Transverse colon (tissue), 3 donors: ENCODE data around the gene MAFG.

Source experiments
- CTCF ChIP-seq, 5 experiments: fragments of 200-600 bp in 3 of 5; fragments of 450-650 bp in 2 of 5; sonication (generic) in 3 of 5; IDR thresholded peaks; 1 replicate in 2 of 5; 2 replicates in 3 of 5; pipeline ENCODE4 v1.5.1; 2016 to 2017; ENCODE audit warnings: antibody characterized with exemption in 5 of 5, inconsistent platforms in 3 of 5, mild to moderate bottlenecking in 2 of 5, moderate library complexity in 1 of 5
- EP300 ChIP-seq: sonication (generic); formaldehyde crosslinking; IDR thresholded peaks from one replicate; pipeline ENCODE4 v1.6.1; 2017; ENCODE audit warnings: antibody characterized with exemption, low read depth
- POLR2A ChIP-seq: fragments of 450-650 bp; IDR thresholded peaks from one replicate; pipeline ENCODE4 v1.6.1; 2016; ENCODE audit warnings: antibody characterized with exemption, mild to moderate bottlenecking, moderate library complexity

- TF ChIP-seq POLR2A (no peak), CTCF (IDR thresholded peaks at IDR 0.05) (no peak), EP300 (no peak)
These were observed 8.2 kb upstream of the MAFG start for GRCh38 chr17:81935709-81936084.
